ENCODE results near the gene ENOX1. TPM values are rescaled to one million over a fixed set of nuclear protein-coding genes. Genes with fewer than 3 reads are reported as not detected.

Gene ENOX1
- total and polyA plus RNA-seq, 2 of the 8 experiments (the other 6 are each of a cell fraction or from before 2014, with no cell fraction given): 0.23 to 0.37 TPM

DNA sequence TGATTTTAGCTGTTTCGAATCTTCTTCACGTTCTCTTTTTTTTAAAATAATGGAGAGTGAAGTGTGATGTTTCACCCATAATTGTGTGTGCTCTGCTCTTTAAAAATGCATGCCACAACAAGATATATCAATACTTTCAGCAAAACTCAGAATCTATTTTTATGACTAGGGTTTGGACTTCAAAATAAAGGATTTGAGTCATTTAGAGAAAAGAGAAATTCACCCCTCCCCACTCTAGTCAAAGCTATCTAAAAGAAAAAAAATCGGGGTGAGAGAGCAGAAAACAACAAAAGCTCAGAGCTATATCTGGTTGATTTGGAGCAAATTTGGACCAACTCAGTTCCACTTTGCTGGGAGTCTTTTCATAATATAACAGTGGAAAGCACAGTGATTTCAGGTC is 518.9 kb downstream of the ENOX1 start:
- H3K9me3 ChIP-seq (ENCODE audit: insufficient read depth in 2 of 2, low read depth in 1 of 2, low read length in 1 of 2): no peaks in the 10 kb centered on the region
- no peak overlapping the region for H3K14ac ChIP-seq (ENCODE audit: insufficient read length)
- H3K4me3 ChIP-seq (ENCODE audit: extremely low read depth in 1 of 4, insufficient read depth in 2 of 4, low read depth in 3 of 4, low read length in 4 of 4): no peak overlapping the region
- H3K79me1 ChIP-seq (ENCODE audit: low read depth, low read length): no peaks in the 10 kb centered on the region
- no peak overlapping the region for H3K4ac ChIP-seq (replicated peaks; ENCODE audit: insufficient read length, low read depth, low read length)
- H2BK20ac ChIP-seq (ENCODE audit: low read length): no peak overlapping the region
- H2AFZ ChIP-seq (ENCODE audit: low read length): no peak overlapping the region
- DNase-seq (ENCODE audit: low read depth in 1 of 2, low spot score in 2 of 2): no peak
- H3K4me2 ChIP-seq (ENCODE audit: insufficient read depth in 1 of 2, low read depth in 2 of 2, low read length in 2 of 2): no peak overlapping the region
- no peak overlapping the region for H2BK5ac ChIP-seq (ENCODE audit: low read depth, low read length)
- H3K9ac ChIP-seq (replicated peaks in 1 of 4; ENCODE audit: extremely low read depth in 1 of 4, low read depth in 3 of 4, low read length in 3 of 4): no peak overlapping the region
- TF ChIP-seq POLR2AphosphoS5 (IDR thresholded peaks at IDR 0.05; ENCODE audit: low read depth, low read length) (no peak), SRF (IDR thresholded peaks at IDR 0.05; ENCODE audit: low read depth, low read length) (no peak), ZNF274 (IDR thresholded peaks at IDR 0.05; ENCODE audit: borderline replicate concordance, extremely low read depth, low read length) (no peak), POU5F1 (IDR thresholded peaks at IDR 0.05; ENCODE audit: low read depth, low read length) (no peak), RFX5 (IDR thresholded peaks at IDR 0.05; ENCODE audit: borderline replicate concordance, low read depth, low read length) (no peak), BRCA1 (IDR thresholded peaks at IDR 0.05; ENCODE audit: low read depth, low read length) (no peak), CHD1 (IDR thresholded peaks at IDR 0.05; ENCODE audit: low read depth, low read length) (no peak), HDAC6 (IDR thresholded peaks at IDR 0.05; ENCODE audit: low read depth, low read length) (no peak), NRF1 (IDR thresholded peaks at IDR 0.05; ENCODE audit: low read depth, low read length) (no peak), CBX8 (IDR thresholded peaks at IDR 0.05; ENCODE audit: borderline replicate concordance, low read depth, low read length) (no peak)
- H2BK12ac ChIP-seq (ENCODE audit: low read depth, low read length): no peak overlapping the region
- no peak overlapping the region for H3K56ac ChIP-seq (replicated peaks; ENCODE audit: insufficient read length, low read depth, low read length)
- no peaks in the 10 kb centered on the region for H3K36me3 ChIP-seq (ENCODE audit: control insufficient read depth in 2 of 4, insufficient read depth in 4 of 4, low read length in 3 of 4)
- H3K27me3 ChIP-seq (replicated peaks in 1 of 4; ENCODE audit: control insufficient read depth in 3 of 4, extremely low read depth in 1 of 4, insufficient read depth in 3 of 4, low read length in 3 of 4): no peaks in the 10 kb centered on the region
- WGBS, 2 experiments (ENCODE audit: extremely low coverage in 1 of 2, insufficient coverage in 1 of 2, insufficient read length in 1 of 2, insufficient replicate concordance in 2 of 2, low coverage in 1 of 2, low lambda C conversion rate in 2 of 2, missing lambda C conversion rate in 1 of 2): 90% methylated on average over 3 of the region's 3 CpGs; no CpG with 5 or more reads in 1 of the 2 experiments
- H3K23ac ChIP-seq (ENCODE audit: insufficient read length): no peak overlapping the region
- no peak overlapping the region for H3K18ac ChIP-seq (ENCODE audit: extremely low read depth, low read length)
- no peaks in the 10 kb centered on the region for H3K79me2 ChIP-seq (ENCODE audit: control insufficient read depth in 1 of 2, insufficient read depth in 2 of 2, low read length in 2 of 2)
- ChIA-PET CTCF (ENCODE audit: partially characterized antibody) (interaction anchor here (1.2 kb wide), 1 partner anchor 14 kb away, joined by 4 read pairs; no protein-coding TSS in a partner anchor), POLR2A (ENCODE audit: partially characterized antibody) (no interaction called here)
- H3K23me2 ChIP-seq (ENCODE audit: low read depth, low read length): no peaks in the 10 kb centered on the region
- no peak overlapping the region for H2BK15ac ChIP-seq (ENCODE audit: low read length)
- H3K27ac ChIP-seq (ENCODE audit: low read depth, low read length): no peak overlapping the region
- H2AK5ac ChIP-seq (ENCODE audit: low read depth, low read length): no peak overlapping the region
- H2BK120ac ChIP-seq (replicated peaks; ENCODE audit: low read depth, low read length): no peak overlapping the region
- no peak overlapping the region for H4K8ac ChIP-seq (ENCODE audit: extremely low read depth, insufficient read depth, low read length)
- no peak overlapping the region for H4K91ac ChIP-seq (replicated peaks; ENCODE audit: insufficient read length, low read length)
- H4K5ac ChIP-seq (ENCODE audit: insufficient read length, low read depth, low read length): no peak overlapping the region
- H4K20me1 ChIP-seq (replicated peaks in 1 of 2; ENCODE audit: control insufficient read depth in 1 of 2, insufficient read depth in 2 of 2, low read length in 2 of 2): no peaks in the 10 kb centered on the region
- peaks cover 0 to 6% (median 1%) of the 10 kb centered on the region in 4 experiments; a peak in 2 of 7 replicates for H3K4me1 ChIP-seq (replicated peaks in 1 of 4; ENCODE audit: control insufficient read depth in 3 of 4, insufficient read depth in 4 of 4, low read length in 3 of 4)
- no peak for FAIRE-seq

Data from H1 (cell line).